RPMI8226 (cell line): Measurements from ENCODE around the gene C20orf204.
"Not testable (repeated sequence)": the region's sequence is repeated elsewhere in the genome, so short reads cannot be mapped to it uniquely, and the experiment has no call there.

Experiments used
- DNase-seq: peaks from one replicate; pipeline ENCODE4 v3.0.0-alpha.2; 2015

The C20orf204 gene, protein sequence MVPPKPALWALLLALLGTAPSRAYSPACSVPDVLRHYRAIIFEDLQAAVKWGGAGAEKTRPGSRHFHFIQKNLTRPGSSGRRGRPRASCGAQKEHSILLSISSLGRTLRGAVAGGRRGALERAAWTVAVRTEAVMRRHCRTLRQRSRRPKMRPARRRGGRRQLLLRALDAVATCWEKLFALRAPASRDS

GRCh38 chr20:64035933-64036345 lies at the start of gene C20orf204:
Gene C20orf204, plus strand, starts transcription at chr20:64036182. Its CDS starts 142 bp downstream, at chr20:64036324.
- no peak for DNase-seq

- no peak for DNase-seq
These were observed 35.1 kb upstream of the C20orf204 start for GRCh38 chr20:64000906-64001305.

GRCh38 chr20:64001607-64002011 lies 34.4 kb upstream of the C20orf204 start:
- DNase-seq: no peak

DNA sequence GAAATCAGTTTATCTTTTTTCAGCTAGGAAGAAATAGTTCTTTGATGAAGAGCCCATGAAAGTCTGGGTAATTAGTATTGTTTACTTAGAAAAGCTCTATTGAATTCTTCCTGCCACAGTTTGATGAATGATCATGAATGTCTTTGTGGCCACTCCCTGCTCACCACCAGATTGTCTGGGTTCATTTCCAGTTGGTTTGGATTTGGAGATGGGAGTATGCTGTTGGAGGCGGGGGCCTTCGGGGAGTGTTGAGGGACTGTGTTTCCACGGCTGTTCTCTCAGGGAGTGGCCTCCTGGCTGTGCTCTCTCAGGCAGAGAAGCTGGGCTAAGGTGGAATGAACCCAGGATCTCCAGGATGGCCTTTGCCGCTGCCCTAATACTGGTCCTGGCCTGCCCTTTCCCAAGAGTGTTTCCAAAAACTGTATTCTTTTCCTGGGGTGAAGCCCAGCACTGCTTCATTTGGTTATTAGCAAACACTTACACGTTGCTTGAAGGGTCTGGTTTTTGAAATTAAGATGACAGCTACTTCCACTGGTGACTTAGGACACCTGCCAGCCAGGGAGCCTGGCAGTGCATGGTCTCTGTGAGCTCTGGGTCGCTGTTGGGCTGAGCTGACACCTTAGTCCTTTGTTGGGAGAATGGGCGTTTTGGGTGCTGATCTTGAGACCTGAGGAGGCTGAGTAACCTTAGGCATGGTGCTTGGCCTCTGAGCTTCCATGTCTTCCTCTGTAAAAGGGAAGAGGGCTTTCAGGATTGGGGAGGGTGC lies 31.8 kb upstream of the C20orf204 start:
- DNase-seq: no peak

GRCh38 chr20:64005394-64005793 lies 30.6 kb upstream of the C20orf204 start:
- DNase-seq: no peak

DNA sequence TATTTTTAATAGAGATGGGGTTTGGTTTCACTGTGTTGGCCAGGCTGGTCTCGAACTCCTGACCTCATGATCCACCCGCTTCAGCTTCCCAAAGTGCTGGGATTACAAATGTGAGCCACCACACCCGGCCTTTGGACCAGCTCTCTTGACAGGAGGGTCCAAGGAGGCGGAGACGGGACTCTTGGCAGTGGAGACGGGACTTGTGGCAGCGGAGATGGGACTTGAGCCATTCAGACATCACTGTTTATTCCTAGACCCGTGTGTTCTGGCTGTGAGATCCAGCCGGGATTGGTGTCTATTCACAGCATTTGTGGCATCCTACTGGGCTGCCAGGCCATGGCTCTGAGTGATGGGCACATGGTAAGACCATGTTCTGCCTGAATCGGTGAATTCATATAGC lies 29.5 kb upstream of the C20orf204 start:
- DNase-seq: no peak

GRCh38 chr20:64006902-64007301 lies 29.1 kb upstream of the C20orf204 start:
- no peak for DNase-seq

DNA sequence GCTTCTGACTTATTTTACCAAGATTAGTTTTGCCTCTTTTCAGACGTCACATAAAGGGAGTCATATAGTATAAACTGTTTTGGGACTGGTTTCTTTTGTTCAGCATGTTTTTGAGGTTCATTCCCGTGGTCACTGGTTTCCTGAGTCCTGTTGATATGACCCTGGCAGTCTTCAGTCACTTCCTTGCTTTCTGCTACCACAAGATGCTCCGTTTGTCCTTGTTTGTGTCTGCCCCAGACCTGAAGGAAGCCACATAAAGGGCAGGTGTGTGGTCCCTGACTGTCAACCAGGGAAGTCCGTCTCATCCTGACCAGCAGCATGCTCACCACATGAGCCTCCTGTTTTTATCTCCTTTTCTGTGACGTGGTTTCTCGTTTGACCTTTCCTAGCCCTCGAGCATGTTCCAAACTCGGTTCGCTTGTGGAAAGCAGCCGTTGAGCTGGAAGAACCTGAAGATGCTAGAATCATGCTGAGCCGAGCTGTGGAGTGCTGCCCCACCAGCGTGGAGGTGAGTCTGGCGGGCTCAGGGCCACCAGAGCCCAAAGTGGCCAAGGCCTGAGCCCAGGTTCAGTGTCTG lies 26.1 kb upstream of the C20orf204 start:
- no peak for DNase-seq

GRCh38 chr20:64010711-64011237 lies 25.2 kb upstream of the C20orf204 start:
- no peak for DNase-seq

DNA sequence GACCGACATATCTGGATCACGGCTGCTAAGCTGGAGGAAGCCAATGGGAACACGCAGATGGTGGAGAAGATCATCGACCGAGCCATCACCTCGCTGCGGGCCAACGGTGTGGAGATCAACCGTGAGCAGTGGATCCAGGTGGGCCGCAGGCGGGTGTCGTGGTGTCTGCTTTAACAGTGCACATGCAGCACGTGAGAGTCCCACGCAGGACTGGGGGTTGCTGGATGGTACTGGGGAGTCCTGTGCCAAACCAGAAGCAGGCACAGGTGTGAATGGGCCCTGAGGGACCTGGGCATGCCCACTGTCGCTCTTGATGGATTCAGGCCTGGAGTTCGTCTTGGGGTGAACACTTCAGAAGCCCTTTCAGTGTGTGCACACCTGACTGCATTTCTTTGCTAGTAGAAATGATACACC lies 24.6 kb upstream of the C20orf204 start:
- no peak for DNase-seq

DNA sequence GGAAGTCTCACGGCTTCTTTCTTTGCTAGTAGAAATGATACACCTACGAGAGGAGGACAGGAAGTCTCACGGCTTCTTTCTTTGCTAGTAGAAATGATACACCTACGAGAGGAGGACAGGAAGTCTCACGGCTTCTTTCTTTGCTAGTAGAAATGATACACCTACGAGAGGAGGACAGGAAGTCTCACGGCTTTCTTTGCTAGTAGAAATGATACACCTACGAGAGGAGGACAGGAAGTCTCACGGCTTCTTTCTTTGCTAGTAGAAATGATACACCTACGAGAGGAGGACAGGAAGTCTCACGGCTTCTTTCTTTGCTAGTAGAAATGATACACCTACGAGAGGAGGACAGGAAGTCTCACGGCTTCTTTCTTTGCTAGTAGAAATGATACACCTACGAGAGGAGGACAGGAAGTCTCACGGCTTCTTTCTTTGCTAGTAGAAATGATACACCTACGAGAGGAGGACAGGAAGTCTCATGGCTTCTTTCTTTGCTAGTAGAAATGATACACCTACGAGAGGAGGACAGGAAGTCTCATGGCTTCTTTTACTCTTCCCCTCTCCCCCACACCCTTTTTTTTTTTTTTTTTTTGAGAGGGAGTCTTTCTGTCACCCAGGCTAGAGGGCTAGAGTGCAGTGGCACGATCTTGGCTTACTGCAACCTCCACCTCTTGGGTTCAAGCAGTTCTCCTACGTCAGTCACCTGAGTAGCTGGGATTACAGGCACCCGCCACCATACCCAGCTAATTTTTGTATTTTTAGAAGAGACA lies 23.4 kb upstream of the C20orf204 start:
- not testable (repeated sequence) for DNase-seq

DNA sequence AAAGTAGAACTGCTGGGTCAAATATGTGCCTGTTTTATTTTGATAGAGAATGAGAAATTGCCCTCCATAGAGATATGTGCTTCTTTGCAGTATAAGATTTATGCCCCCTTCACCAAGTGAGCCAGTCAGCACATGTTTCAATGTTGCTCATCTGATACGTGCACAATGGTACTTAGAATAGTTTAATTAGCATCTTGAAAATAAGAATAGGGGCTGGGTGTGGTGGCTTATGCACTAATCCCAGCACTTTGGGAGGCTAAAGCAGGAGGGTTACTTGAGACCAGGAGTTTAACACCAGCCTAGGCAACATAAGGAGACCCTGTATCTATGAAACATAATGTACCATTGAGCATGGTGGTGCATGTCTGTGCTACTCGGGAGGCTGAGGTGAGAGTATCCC lies 20.3 kb upstream of the C20orf204 start:
- DNase-seq: no peak

DNA sequence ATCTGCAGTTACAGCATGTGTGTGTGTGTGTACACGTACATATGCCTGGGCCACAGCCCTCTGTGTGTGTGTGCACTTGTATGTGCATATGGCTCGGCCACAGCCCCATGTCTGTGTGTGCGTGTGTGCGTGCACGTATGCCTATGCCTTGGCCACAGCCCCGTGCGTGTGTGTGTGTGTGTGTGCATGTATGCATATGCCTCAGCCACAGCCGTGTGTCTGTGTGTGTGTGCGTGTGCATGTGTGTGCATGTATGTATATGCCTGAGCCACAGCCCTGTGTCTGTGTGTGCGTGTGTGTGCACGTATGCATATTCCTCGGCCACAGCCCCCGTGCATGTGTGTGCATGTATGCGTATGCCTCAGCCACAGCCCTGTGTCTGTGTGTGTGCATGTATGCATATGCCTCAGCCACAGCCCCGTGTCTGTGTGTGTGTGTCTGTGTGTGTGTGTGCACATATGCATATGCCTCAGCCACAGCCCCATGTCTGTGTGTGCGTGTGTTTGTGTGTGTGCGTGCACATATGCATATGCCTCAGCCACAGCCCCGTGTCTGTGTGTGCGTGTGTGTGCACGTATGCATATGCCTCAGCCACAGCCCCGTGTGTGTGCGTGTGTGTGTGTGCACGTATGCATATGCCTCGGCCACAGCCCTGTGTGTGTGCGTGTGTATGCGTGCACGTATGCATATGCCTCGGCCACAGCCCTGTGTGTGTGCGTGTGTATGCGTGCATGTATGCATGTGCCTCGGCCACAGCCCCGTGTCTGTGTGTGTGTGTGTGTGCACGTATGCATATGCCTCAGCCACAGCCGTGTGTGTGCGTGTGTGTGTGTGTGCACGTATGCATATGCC lies 14.6 kb upstream of the C20orf204 start:
- no peak for DNase-seq

DNA sequence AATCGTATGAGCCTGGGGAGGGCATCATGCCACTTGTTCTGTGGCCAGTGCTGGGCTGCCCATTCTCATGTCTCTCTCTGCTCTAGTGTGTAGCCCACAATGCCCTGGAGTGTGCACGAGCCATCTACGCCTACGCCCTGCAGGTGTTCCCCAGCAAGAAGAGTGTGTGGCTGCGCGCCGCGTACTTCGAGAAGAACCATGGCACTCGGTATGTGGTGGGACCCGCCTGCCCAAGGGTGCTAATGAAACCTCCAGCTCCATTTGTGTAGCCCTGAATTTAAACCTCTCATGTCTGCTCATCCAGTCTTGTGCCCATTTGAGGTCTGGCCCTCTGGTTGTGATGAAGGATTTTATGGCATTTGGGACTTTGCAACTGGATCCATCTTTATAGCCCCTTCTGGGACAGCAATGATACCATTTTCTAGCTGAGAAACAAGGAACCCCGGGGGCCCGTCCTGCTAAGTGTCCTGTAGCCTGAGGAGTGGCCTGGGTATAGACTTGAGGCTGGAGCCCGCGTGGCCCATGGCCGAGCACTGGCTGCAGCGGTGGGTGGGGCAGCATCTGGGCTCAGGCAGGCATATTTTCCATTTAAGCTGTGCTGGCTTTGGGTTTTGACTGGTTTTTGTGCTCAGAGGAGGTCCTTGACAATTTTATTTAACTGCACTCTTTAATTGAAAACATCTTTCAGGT lies 13.2 kb upstream of the C20orf204 start:
- DNase-seq: no peak

GRCh38 chr20:64023361-64024140 lies 12.4 kb upstream of the C20orf204 start:
- DNase-seq: no peak

DNA sequence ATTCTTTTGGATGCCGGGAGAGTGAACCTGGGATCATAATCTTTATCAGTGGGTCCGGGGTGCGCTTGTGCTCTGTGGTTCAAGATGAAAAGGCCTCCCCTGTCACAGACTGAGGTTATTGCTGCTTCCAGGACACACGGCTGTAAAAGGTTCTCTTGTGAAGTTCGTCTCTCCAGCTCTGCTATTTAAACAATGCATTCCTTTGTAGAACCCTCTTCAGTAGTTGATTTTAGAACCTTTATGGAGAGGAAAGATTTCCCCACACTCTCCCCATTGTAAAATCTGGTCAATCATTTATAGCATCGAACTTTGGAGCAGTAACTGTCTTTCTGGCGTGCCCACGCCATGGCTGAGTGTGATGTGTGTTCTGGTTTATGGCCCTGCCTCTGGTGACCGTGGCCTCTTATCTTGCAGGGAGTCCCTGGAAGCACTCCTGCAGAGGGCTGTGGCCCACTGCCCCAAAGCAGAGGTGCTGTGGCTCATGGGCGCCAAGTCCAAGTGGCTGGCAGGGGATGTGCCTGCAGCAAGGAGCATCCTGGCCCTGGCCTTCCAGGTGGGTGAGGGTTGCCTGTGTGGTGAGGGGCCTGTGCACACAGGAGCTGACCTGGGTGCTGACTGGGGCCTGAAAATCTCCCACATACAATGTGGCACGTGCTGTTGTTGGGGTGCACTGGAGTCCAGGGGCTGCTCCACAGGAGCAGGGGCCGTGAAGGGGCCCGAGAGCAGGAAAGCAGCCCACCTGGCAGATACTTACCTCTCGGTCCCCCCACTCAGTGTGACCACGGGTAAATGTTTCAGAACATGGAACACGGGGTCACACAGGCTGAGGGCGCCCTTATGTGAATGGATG lies 11.6 kb upstream of the C20orf204 start:
- no peak for DNase-seq

DNA sequence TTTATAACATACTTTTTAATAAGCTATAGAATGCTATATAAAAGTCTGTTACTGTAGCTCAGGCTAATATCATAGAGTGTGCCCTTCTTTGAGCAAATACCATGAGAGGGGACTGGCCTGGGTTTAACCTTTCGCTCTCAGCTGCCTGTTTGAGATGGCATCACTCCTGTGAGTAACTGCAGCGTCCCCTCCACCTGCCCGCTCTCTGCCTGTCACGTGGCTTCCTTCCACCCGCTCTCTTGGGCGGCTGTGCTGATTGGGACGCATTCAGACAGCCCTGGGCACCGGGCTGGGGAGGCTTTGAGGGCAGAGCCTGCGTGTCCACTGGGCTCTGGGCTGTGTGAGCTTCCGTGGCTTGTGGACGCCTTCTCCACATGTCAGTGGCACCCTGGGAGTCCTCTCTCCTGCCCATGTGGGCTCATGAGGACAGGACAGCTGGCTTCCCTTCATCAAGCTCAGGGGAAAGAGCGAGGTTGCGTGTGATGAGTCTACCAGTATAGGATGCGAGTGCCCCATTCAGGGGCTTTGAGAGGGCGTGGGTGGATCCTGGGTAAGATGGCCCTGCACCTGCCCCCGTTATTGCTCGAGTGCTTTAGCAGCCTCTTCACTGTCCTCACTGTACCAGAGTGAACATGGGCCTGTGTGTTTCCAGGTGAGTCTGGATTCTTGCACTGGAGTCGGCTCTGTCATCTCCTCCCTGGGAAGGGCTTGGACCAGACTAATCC lies 10.7 kb upstream of the C20orf204 start:
- no peak for DNase-seq

DNA sequence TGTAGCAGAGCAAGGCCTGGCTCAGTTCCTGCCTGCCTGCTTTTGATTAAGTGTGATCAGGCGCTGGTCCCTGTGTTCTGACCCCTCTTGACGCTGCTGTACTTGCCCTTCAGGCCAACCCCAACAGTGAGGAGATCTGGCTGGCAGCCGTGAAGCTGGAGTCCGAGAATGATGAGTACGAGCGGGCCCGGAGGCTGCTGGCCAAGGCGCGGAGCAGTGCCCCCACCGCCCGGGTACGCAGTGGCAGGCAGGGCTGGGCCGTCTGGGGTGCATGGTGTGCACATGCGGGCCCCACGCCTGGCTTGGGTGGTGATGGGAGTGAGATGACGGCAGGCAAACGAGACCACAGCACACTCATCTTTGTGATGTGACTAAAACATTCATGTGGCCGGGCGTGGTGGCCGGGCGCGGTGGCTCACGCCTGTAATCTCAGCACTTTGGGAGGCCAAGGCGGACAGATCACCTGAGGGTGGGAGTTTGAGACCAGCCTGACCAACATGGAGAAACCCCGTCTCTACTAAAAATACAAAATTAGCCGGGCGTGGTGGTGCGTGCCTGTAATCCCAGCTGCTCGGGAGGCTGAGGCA lies 10.1 kb upstream of the C20orf204 start:
- DNase-seq: no peak
